ENCODE measurements around the gene PKP4. TPM values are rescaled to one million over a fixed set of nuclear protein-coding genes. Genes with fewer than 3 reads are reported as not detected.

The PKP4 gene
- total RNA-seq, 1 experiment from 2014 or later = 52.0 TPM

- DNase-seq (ENCODE audit: extremely low read depth, low read depth) = no peak
Measured at GRCh38 chr2:158635961-158636601, 179.3 kb downstream of the PKP4 start.

- no peak for DNase-seq (ENCODE audit: extremely low read depth, low read depth)
Measured at GRCh38 chr2:158637357-158637756, 180.6 kb downstream of the PKP4 start.

- DNase-seq (ENCODE audit: extremely low read depth, low read depth) = no peak
Measured at GRCh38 chr2:158644139-158644538, 187.4 kb downstream of the PKP4 start.

GRCh38 chr2:158645299-158645698 is 188.5 kb downstream of the PKP4 start:
- no peak for DNase-seq (ENCODE audit: extremely low read depth, low read depth)

GRCh38 chr2:158647436-158648231 is 190.9 kb downstream of the PKP4 start:
- DNase-seq (ENCODE audit: extremely low read depth, low read depth) = no peak

GRCh38 chr2:158649846-158650245 is 193.1 kb downstream of the PKP4 start:
- no peak for DNase-seq (ENCODE audit: extremely low read depth, low read depth)

GRCh38 chr2:158650646-158651357 is 194.1 kb downstream of the PKP4 start:
- DNase-seq (ENCODE audit: extremely low read depth, low read depth) = no peak

GRCh38 chr2:158651358-158652057 is 194.8 kb downstream of the PKP4 start:
- no peak for DNase-seq (ENCODE audit: extremely low read depth, low read depth)

GRCh38 chr2:158655628-158656027 is 198.9 kb downstream of the PKP4 start:
- DNase-seq (ENCODE audit: extremely low read depth, low read depth) = no peak

- DNase-seq (ENCODE audit: extremely low read depth, low read depth) = no peak
Measured at GRCh38 chr2:158656492-158657229, 199.9 kb downstream of the PKP4 start.

GRCh38 chr2:158658396-158658795 is 201.6 kb downstream of the PKP4 start:
- no peak for DNase-seq (ENCODE audit: extremely low read depth, low read depth)

- DNase-seq (ENCODE audit: extremely low read depth, low read depth) = no peak
Measured at GRCh38 chr2:158659483-158659882, 202.7 kb downstream of the PKP4 start.

GRCh38 chr2:158661231-158661630 is 204.5 kb downstream of the PKP4 start:
- DNase-seq (ENCODE audit: extremely low read depth, low read depth) = no peak

GRCh38 chr2:158662421-158662820 is 205.7 kb downstream of the PKP4 start:
- DNase-seq (ENCODE audit: extremely low read depth, low read depth) = no peak

- no peak for DNase-seq (ENCODE audit: extremely low read depth, low read depth)
Measured at GRCh38 chr2:158663796-158664195, 207.0 kb downstream of the PKP4 start.

GRCh38 chr2:158664987-158665386 is 208.2 kb downstream of the PKP4 start:
- no peak for DNase-seq (ENCODE audit: extremely low read depth, low read depth)

- no peak for DNase-seq (ENCODE audit: extremely low read depth, low read depth)
Measured at GRCh38 chr2:158665536-158666302, 209.0 kb downstream of the PKP4 start.

- no peak for DNase-seq (ENCODE audit: extremely low read depth, low read depth)
Measured at GRCh38 chr2:158666969-158667368, 210.2 kb downstream of the PKP4 start.

- no peak for DNase-seq (ENCODE audit: extremely low read depth, low read depth)
Measured at GRCh38 chr2:158667586-158667985, 210.8 kb downstream of the PKP4 start.
